Measurements from ENCODE around the gene CDX1.

The CDX1 gene

GRCh38 chr5:150184006-150184405, 17.4 kb downstream of the CDX1 start:
- DNase-seq (ENCODE audit: low read depth in 2 of 2), result no peak

GRCh38 chr5:150184990-150185912, 18.7 kb downstream of the CDX1 start:
- no peak for DNase-seq (ENCODE audit: low read depth in 2 of 2)

- DNase-seq (ENCODE audit: low read depth in 2 of 2), result no peak
Measured at GRCh38 chr5:150186137-150186536, 19.6 kb downstream of the CDX1 start.

GRCh38 chr5:150186897-150187296, 20.3 kb downstream of the CDX1 start:
- DNase-seq (ENCODE audit: low read depth in 2 of 2), result no peak

GRCh38 chr5:150188146-150188842, 21.7 kb downstream of the CDX1 start:
- no peak for DNase-seq (ENCODE audit: low read depth in 2 of 2)

GRCh38 chr5:150189326-150189725, 22.7 kb downstream of the CDX1 start:
- DNase-seq (ENCODE audit: low read depth in 2 of 2), result no peak

GRCh38 chr5:150189728-150190502, 23.3 kb downstream of the CDX1 start, which contains the start of gene SLC6A7:
Gene SLC6A7, plus strand, starts transcription at chr5:150190062. Its CDS starts 266 bp downstream, at chr5:150190328.
- no peak for DNase-seq (ENCODE audit: low read depth in 2 of 2)

- no peak for DNase-seq (ENCODE audit: low read depth in 2 of 2)
Measured at GRCh38 chr5:150190503-150190979, 24.0 kb downstream of the CDX1 start.

- DNase-seq (ENCODE audit: low read depth in 2 of 2), result no peak
Measured at GRCh38 chr5:150190987-150191386, 24.4 kb downstream of the CDX1 start.

- DNase-seq (ENCODE audit: low read depth in 2 of 2), result no peak
Measured at GRCh38 chr5:150192462-150192861, 25.9 kb downstream of the CDX1 start.

GRCh38 chr5:150195736-150196485, 29.3 kb downstream of the CDX1 start:
- DNase-seq (ENCODE audit: low read depth in 2 of 2), result no peak

GRCh38 chr5:150196514-150196913, 29.9 kb downstream of the CDX1 start:
- no peak for DNase-seq (ENCODE audit: low read depth in 2 of 2)

- DNase-seq (ENCODE audit: low read depth in 2 of 2), result no peak
Measured at GRCh38 chr5:150196986-150197385, 30.4 kb downstream of the CDX1 start.

GRCh38 chr5:150197476-150197875, 30.9 kb downstream of the CDX1 start:
- no peak for DNase-seq (ENCODE audit: low read depth in 2 of 2)

GRCh38 chr5:150202501-150202900, 35.9 kb downstream of the CDX1 start:
- DNase-seq (ENCODE audit: low read depth in 2 of 2), result no peak

GRCh38 chr5:150203832-150204589, 37.4 kb downstream of the CDX1 start:
- no peak for DNase-seq (ENCODE audit: low read depth in 2 of 2)

GRCh38 chr5:150204590-150204960, 38.0 kb downstream of the CDX1 start:
- DNase-seq (ENCODE audit: low read depth in 2 of 2), result no peak

- no peak for DNase-seq (ENCODE audit: low read depth in 2 of 2)
Measured at GRCh38 chr5:150206098-150206778, 39.7 kb downstream of the CDX1 start.

GRCh38 chr5:150206779-150207115, 40.2 kb downstream of the CDX1 start:
- no peak for DNase-seq (ENCODE audit: low read depth in 2 of 2)

Measured in stimulated activated CD8-positive, alpha-beta memory T cell treated with anti-CD3 and anti-CD28 coated beads, Interleukin-2, amount 100 ng/mL, for 1 hour (primary cell).